HEK293 (cell line): Measurements from ENCODE around the gene PAQR7.

Experiments used
- CTCF ChIA-PET: fragments of 350-600 bp; formaldehyde crosslinking; extraction: SDS; loops from one replicate; lab custom pipeline; 2021; ENCODE audit warnings: antibody characterized with exemption; lab: Yijun Ruan, JAX
- POLR2A ChIA-PET: fragments of 300-600 bp; formaldehyde crosslinking; extraction: SDS; loops from one replicate; lab custom pipeline; 2020; ENCODE audit warnings: antibody characterized with exemption, inconsistent platforms; lab: Yijun Ruan, JAX
- H3K27ac ChIP-seq: fragments of 200-500 bp; sonication (Bioruptor generic); 2 replicates; pipeline ENCODE4 v1.5.1; 2014; ENCODE audit warnings: low read depth, low read length, control low read depth, inconsistent platforms; ENCODE audit errors: extremely low read depth
- H3K36me3 ChIP-seq, 2 experiments: fragments of 200-500 bp in 1 of 2; sonication (Bioruptor generic) in 1 of 2; 1 replicate in 1 of 2; 2 replicates in 1 of 2; pipeline ENCODE4 v1.5.1; 2014 to 2017; ENCODE audit warnings: inconsistent platforms in 2 of 2, low read length in 2 of 2; ENCODE audit not compliant: control insufficient read depth in 2 of 2, insufficient read depth in 1 of 2
- H3K4me1 ChIP-seq: fragments of 200-500 bp; sonication (Bioruptor generic); 2 replicates; pipeline ENCODE4 v1.5.1; 2014; ENCODE audit warnings: mild to moderate bottlenecking, low read length, inconsistent platforms; ENCODE audit not compliant: control insufficient read depth, insufficient read depth
- H3K4me3 ChIP-seq: 2 replicates; pipeline ENCODE4 v1.5.1; 2011; ENCODE audit warnings: low read depth, mild to moderate bottlenecking, control low read depth, low read length, moderate library complexity
- H3K9me3 ChIP-seq: fragments of 200-500 bp; sonication (Bioruptor generic); 2 replicates; pipeline ENCODE4 v1.5.1; 2014; ENCODE audit warnings: low read depth, low read length, inconsistent platforms; ENCODE audit not compliant: control insufficient read depth, insufficient read depth
- ZBTB8A ChIP-seq: fragments of 450-650 bp; formaldehyde crosslinking; IDR thresholded peaks from 2 replicates; pipeline ENCODE4 v1.5.1; 2016; ENCODE audit warnings: missing biosample characterization, missing genetic modification characterization
- ZEB2 ChIP-seq: fragments of 450-650 bp; formaldehyde crosslinking; IDR thresholded peaks from 2 replicates; pipeline ENCODE4 v1.5.1; 2016; ENCODE audit warnings: missing biosample characterization, missing genetic modification characterization
- ZNF114 ChIP-seq: fragments of 450-650 bp; formaldehyde crosslinking; IDR thresholded peaks from 2 replicates; pipeline ENCODE4 v1.5.0; 2017; ENCODE audit warnings: missing biosample characterization, missing genetic modification characterization
- ZNF132 ChIP-seq: fragments of 450-650 bp; formaldehyde crosslinking; IDR thresholded peaks from 2 replicates; pipeline ENCODE4 v1.5.1; 2017; ENCODE audit warnings: missing biosample characterization, missing genetic modification characterization, borderline replicate concordance
- ZNF140 ChIP-seq: fragments of 450-650 bp; formaldehyde crosslinking; IDR thresholded peaks from 2 replicates; pipeline ENCODE4 v1.5.1; 2016; ENCODE audit warnings: missing biosample characterization, missing genetic modification characterization
- ZNF19 ChIP-seq: fragments of 450-650 bp; formaldehyde crosslinking; IDR thresholded peaks from 2 replicates; pipeline ENCODE4; 2016; ENCODE audit warnings: missing biosample characterization, missing genetic modification characterization, low read depth
- ZNF211 ChIP-seq: fragments of 450-650 bp; formaldehyde crosslinking; IDR thresholded peaks from 2 replicates; pipeline ENCODE4 v1.5.1; 2016; ENCODE audit warnings: low read depth, missing biosample characterization, missing genetic modification characterization
- ZNF266 ChIP-seq: fragments of 450-650 bp; formaldehyde crosslinking; IDR thresholded peaks from 2 replicates; pipeline ENCODE4 v1.5.1; 2016; ENCODE audit warnings: missing biosample characterization, missing genetic modification characterization, low read depth
- ZNF311 ChIP-seq: fragments of 450-650 bp; formaldehyde crosslinking; IDR thresholded peaks from 2 replicates; pipeline ENCODE4 v1.5.1; 2017; ENCODE audit warnings: missing biosample characterization, missing genetic modification characterization, borderline replicate concordance
- ZNF416 ChIP-seq: fragments of 450-650 bp; formaldehyde crosslinking; IDR thresholded peaks from 2 replicates; pipeline ENCODE4 v1.5.1; 2016; ENCODE audit warnings: missing biosample characterization, missing genetic modification characterization
- ZNF555 ChIP-seq: fragments of 450-650 bp; formaldehyde crosslinking; conservative IDR thresholded peaks from 2 replicates; pipeline ENCODE4 v1.5.1; 2017; ENCODE audit warnings: missing biosample characterization, mild to moderate bottlenecking, missing genetic modification characterization, inconsistent platforms
- ZNF600 ChIP-seq: fragments of 450-650 bp; formaldehyde crosslinking; IDR thresholded peaks from 2 replicates; pipeline ENCODE4 v1.5.1; 2016; ENCODE audit warnings: missing biosample characterization, missing genetic modification characterization
- ZNF707 ChIP-seq: fragments of 450-650 bp; formaldehyde crosslinking; IDR thresholded peaks from 2 replicates; pipeline ENCODE4 v1.5.1; 2016; ENCODE audit warnings: missing biosample characterization, missing genetic modification characterization
- ZNF768 ChIP-seq: fragments of 450-650 bp; formaldehyde crosslinking; IDR thresholded peaks from 2 replicates; pipeline ENCODE4 v1.5.1; 2018; ENCODE audit warnings: missing biosample characterization, mild to moderate bottlenecking, missing genetic modification characterization
- ZNF830 ChIP-seq: fragments of 450-650 bp; IDR thresholded peaks from 2 replicates; pipeline ENCODE4 v1.5.0; 2018; ENCODE audit warnings: missing biosample characterization, missing genetic modification characterization, low read depth, mild to moderate bottlenecking, moderate library complexity
- ZSCAN23 ChIP-seq: fragments of 450-650 bp; formaldehyde crosslinking; IDR thresholded peaks from 2 replicates; pipeline ENCODE4 v1.5.1; 2016; ENCODE audit warnings: missing biosample characterization, missing genetic modification characterization
- TF ChIP-seq, protein P1 (sequence below): fragments of 450-650 bp; formaldehyde crosslinking; conservative IDR thresholded peaks from 2 replicates; pipeline ENCODE4 v1.5.1; 2016; ENCODE audit warnings: low read depth, missing biosample characterization, missing genetic modification characterization
- TF ChIP-seq, protein P2 (sequence below): fragments of 450-650 bp; formaldehyde crosslinking; IDR thresholded peaks from 2 replicates; pipeline ENCODE4 v1.5.1; 2016; ENCODE audit warnings: missing biosample characterization, missing genetic modification characterization
- TF ChIP-seq, protein P3 (sequence below): fragments of 450-650 bp; formaldehyde crosslinking; IDR thresholded peaks from 2 replicates; pipeline ENCODE4 v1.5.1; 2017; ENCODE audit warnings: missing biosample characterization, missing genetic modification characterization
- TF ChIP-seq, protein P4 (sequence below): fragments of 450-650 bp; formaldehyde crosslinking; IDR thresholded peaks from 2 replicates; pipeline ENCODE4 v1.5.1; 2017; ENCODE audit warnings: missing biosample characterization, mild to moderate bottlenecking, missing genetic modification characterization, moderate library complexity
- TF ChIP-seq, protein P5 (sequence below): fragments of 450-650 bp; formaldehyde crosslinking; IDR thresholded peaks from 2 replicates; pipeline ENCODE4 v1.5.1; 2016; ENCODE audit warnings: missing biosample characterization, missing genetic modification characterization
- TF ChIP-seq, protein P6 (sequence below): fragments of 450-650 bp; formaldehyde crosslinking; IDR thresholded peaks from 2 replicates; pipeline ENCODE4 v1.5.1; 2016; ENCODE audit warnings: missing biosample characterization, missing genetic modification characterization

The PAQR7 gene

DNA sequence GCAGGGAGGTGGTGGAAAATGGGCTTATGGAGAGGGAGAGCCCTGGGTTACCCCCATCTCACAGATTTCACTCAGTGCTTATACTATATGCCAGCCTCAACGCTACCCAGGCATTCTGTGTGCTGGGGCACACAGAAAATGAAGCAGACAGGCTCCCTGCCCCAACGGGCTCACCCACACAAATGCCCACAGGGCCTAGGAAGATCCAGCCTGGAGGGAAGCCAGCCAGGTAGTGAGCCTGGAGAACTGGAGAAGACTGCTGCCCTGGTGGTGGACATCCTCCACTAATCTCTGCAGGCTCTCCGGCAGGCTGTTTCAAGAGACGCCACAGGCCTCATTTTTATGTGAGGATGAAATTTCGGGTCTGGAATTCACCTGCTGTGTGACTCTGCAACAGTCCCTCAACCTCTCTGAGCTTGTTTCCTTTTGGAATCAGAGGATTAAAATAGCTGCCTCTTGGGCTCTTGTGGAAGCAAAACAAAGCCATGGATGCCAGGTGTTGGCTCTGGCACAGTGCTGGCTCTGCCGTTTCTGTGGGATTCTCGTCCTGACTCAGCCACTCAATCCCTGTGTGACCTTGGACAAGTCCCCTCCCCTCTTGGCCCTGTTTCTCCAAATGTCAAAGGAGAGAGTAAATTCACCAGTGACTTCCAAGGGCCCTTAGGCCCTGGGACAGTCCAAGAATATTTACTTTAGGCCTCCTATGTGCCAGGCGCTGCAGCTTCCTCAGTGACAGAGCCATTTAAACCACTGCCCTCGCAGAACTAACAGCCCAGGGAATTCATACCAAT is 3.6 kb downstream of the PAQR7 start:
- Histone ChIP-seq H3K4me1 (no peaks in the 10 kb centered on the region), H3K36me3 (peaks cover 0 to 11% of the 10 kb centered on the region in 2 experiments; a peak in 1 of 3 replicates), H3K4me3 (no peak overlapping the region), H3K9me3 (no peaks in the 10 kb centered on the region), H3K27ac (no peak overlapping the region)
- ChIA-PET CTCF (interaction anchor here (0.6 to 0.7 kb wide), 2 partner anchors 277 to 292 kb away, joined by 3 read pairs; no protein-coding TSS in a partner anchor), POLR2A (no interaction called here)
- TF ChIP-seq, protein P1, sequence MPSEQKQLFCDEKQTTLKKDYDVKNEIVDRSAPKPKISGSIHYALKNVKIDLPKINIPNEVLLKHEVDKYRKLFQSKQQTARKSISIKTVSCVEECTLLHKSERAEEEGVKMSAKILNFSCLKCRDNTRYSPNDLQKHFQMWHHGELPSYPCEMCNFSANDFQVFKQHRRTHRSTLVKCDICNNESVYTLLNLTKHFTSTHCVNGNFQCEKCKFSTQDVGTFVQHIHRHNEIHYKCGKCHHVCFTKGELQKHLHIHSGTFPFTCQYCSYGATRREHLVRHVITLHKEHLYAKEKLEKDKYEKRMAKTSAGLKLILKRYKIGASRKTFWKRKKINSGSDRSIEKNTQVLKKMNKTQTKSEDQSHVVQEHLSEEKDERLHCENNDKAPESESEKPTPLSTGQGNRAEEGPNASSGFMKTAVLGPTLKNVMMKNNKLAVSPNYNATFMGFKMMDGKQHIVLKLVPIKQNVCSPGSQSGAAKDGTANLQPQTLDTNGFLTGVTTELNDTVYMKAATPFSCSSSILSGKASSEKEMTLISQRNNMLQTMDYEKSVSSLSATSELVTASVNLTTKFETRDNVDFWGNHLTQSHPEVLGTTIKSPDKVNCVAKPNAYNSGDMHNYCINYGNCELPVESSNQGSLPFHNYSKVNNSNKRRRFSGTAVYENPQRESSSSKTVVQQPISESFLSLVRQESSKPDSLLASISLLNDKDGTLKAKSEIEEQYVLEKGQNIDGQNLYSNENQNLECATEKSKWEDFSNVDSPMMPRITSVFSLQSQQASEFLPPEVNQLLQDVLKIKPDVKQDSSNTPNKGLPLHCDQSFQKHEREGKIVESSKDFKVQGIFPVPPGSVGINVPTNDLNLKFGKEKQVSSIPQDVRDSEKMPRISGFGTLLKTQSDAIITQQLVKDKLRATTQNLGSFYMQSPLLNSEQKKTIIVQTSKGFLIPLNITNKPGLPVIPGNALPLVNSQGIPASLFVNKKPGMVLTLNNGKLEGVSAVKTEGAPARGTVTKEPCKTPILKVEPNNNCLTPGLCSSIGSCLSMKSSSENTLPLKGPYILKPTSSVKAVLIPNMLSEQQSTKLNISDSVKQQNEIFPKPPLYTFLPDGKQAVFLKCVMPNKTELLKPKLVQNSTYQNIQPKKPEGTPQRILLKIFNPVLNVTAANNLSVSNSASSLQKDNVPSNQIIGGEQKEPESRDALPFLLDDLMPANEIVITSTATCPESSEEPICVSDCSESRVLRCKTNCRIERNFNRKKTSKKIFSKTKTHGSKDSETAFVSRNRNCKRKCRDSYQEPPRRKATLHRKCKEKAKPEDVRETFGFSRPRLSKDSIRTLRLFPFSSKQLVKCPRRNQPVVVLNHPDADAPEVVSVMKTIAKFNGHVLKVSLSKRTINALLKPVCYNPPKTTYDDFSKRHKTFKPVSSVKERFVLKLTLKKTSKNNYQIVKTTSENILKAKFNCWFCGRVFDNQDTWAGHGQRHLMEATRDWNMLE: no peak
- TF ChIP-seq ZNF768: peak; percentile 92
- TF ChIP-seq, protein P2, sequence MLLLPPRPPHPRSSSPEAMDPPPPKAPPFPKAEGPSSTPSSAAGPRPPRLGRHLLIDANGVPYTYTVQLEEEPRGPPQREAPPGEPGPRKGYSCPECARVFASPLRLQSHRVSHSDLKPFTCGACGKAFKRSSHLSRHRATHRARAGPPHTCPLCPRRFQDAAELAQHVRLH (tag by site-specific recombination): peak; percentile 53; the same call in 1 of the 2 replicates
- TF ChIP-seq ZNF311 (tag by site-specific recombination): no peak
- TF ChIP-seq ZNF132: no peak
- TF ChIP-seq, protein P3, sequence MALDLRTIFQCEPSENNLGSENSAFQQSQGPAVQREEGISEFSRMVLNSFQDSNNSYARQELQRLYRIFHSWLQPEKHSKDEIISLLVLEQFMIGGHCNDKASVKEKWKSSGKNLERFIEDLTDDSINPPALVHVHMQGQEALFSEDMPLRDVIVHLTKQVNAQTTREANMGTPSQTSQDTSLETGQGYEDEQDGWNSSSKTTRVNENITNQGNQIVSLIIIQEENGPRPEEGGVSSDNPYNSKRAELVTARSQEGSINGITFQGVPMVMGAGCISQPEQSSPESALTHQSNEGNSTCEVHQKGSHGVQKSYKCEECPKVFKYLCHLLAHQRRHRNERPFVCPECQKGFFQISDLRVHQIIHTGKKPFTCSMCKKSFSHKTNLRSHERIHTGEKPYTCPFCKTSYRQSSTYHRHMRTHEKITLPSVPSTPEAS (tag by site-specific recombination): no peak
- TF ChIP-seq, protein P4, sequence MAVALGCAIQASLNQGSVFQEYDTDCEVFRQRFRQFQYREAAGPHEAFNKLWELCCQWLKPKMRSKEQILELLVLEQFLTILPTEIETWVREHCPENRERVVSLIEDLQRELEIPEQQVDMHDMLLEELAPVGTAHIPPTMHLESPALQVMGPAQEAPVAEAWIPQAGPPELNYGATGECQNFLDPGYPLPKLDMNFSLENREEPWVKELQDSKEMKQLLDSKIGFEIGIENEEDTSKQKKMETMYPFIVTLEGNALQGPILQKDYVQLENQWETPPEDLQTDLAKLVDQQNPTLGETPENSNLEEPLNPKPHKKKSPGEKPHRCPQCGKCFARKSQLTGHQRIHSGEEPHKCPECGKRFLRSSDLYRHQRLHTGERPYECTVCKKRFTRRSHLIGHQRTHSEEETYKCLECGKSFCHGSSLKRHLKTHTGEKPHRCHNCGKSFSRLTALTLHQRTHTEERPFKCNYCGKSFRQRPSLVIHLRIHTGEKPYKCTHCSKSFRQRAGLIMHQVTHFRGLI: no peak
- TF ChIP-seq ZNF140 (tag by site-specific recombination): no peak
- TF ChIP-seq ZNF555 (tag by site-specific recombination): no peak
- no peak for TF ChIP-seq ZNF114 (tag by site-specific recombination)

DNA sequence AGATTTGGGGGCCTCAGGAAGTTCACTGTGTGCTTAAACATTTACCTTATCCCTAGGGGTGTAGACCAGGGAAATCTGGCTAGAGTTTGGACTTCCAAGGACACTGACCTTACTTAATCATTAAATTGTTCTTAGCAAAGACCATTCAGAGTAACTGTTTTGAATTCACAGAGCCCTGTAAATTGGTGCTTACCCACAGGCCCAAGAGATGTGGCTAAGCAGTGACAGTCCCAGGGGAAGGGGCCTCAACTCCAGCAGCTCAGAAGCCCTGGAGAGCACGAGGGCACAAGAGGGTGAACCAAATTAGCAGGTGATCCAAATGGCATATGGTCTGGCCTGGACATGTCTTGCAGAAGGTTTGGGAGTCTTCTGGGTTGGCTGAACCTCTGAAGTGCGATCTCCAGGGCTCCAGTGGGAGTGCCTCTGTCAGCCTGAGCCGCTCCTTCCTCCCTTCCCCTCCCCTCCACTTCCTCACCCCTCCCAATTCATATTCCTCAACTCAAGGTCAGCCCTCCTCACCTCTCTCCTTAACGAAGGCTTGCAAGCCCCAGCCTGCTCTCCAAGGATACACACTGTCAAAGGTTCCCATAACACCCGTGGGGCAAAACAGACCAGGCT is 4.3 kb downstream of the PAQR7 start:
- H3K4me1 ChIP-seq: no peaks in the 10 kb centered on the region
- CTCF ChIA-PET: no interaction called here
- H3K27ac ChIP-seq: no peak overlapping the region
- no peaks in the 10 kb centered on the region for H3K9me3 ChIP-seq
- POLR2A ChIA-PET: no interaction called here
- H3K36me3 ChIP-seq: peaks cover 0 to 11% of the 10 kb centered on the region in 2 experiments; a peak in 1 of 3 replicates
- H3K4me3 ChIP-seq: no peak overlapping the region
- TF ChIP-seq ZNF19 (tag by site-specific recombination) (no peak), ZNF416 (tag by site-specific recombination) (no peak), ZNF830 (tag by site-specific recombination) (no peak), ZNF600 (tag by site-specific recombination) (0 out of 2 replicates have a peak, but pooled peaks have one; percentile 29), ZNF707 (tag by site-specific recombination) (no peak), ZNF266 (tag by site-specific recombination) (no peak), ZBTB8A (0 out of 2 replicates have a peak, but pooled peaks have one; percentile 29), ZSCAN23 (tag by site-specific recombination) (no peak), ZEB2 (no peak), ZNF211 (tag by site-specific recombination) (no peak)
- TF ChIP-seq, protein P5, sequence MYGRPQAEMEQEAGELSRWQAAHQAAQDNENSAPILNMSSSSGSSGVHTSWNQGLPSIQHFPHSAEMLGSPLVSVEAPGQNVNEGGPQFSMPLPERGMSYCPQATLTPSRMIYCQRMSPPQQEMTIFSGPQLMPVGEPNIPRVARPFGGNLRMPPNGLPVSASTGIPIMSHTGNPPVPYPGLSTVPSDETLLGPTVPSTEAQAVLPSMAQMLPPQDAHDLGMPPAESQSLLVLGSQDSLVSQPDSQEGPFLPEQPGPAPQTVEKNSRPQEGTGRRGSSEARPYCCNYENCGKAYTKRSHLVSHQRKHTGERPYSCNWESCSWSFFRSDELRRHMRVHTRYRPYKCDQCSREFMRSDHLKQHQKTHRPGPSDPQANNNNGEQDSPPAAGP (tag by site-specific recombination): no peak
- TF ChIP-seq, protein P6, sequence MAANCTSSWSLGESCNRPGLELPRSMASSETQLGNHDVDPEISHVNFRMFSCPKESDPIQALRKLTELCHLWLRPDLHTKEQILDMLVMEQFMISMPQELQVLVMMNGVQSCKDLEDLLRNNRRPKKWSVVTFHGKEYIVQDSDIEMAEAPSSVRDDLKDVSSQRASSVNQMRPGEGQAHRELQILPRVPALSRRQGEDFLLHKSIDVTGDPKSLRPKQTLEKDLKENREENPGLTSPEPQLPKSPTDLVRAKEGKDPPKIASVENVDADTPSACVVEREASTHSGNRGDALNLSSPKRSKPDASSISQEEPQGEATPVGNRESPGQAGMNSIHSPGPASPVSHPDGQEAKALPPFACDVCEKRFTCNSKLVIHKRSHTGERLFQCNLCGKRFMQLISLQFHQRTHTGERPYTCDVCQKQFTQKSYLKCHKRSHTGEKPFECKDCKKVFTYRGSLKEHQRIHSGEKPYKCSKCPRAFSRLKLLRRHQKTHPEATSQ (tag by site-specific recombination): no peak
